Lower leg skin (tissue), 3 donors: ENCODE results near the gene TNIP3.

Experiments used
- POLR2A ChIP-seq, 2 donors: fragments of 450-650 bp; IDR thresholded peaks; one replicate each; pipeline ENCODE4 v1.6.1; 2016 to 2017; ENCODE audit warnings: antibody characterized with exemption in 2 of 2, mild to moderate bottlenecking in 1 of 2, moderate library complexity in 1 of 2
- TF ChIP-seq, protein P1 (sequence below), 3 donors: fragments of 450-650 bp; IDR thresholded peaks; one replicate each; pipeline ENCODE4 v1.5.1; 2016; ENCODE audit warnings: antibody characterized with exemption in 3 of 3, mild to moderate bottlenecking in 3 of 3, moderate library complexity in 2 of 3

DNA sequence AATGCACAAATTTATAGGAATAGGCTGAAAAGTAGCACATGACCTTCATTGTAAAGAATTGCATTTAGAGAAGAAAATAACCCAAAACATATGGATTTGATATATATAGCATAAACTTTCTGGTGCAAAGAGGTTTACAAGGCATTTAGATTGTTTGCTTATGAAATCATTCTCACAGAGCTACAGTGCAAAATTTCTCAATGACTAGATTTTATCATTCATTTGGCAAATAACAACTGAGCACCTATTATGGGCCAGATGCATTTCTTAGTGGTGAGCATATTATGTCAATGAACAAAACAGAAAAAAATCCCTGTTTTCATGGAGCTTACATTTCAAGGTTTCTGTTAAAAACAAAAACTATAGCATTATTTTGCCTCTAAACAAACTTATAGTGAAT is 34.1 kb upstream of the TNIP3 start:
- TF ChIP-seq, protein P1, sequence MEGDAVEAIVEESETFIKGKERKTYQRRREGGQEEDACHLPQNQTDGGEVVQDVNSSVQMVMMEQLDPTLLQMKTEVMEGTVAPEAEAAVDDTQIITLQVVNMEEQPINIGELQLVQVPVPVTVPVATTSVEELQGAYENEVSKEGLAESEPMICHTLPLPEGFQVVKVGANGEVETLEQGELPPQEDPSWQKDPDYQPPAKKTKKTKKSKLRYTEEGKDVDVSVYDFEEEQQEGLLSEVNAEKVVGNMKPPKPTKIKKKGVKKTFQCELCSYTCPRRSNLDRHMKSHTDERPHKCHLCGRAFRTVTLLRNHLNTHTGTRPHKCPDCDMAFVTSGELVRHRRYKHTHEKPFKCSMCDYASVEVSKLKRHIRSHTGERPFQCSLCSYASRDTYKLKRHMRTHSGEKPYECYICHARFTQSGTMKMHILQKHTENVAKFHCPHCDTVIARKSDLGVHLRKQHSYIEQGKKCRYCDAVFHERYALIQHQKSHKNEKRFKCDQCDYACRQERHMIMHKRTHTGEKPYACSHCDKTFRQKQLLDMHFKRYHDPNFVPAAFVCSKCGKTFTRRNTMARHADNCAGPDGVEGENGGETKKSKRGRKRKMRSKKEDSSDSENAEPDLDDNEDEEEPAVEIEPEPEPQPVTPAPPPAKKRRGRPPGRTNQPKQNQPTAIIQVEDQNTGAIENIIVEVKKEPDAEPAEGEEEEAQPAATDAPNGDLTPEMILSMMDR (IDR thresholded peaks at IDR 0.05) = no peak
- TF ChIP-seq POLR2A (IDR thresholded peaks at IDR 0.05) = no peak
